Stimulated activated CD4-positive, alpha-beta T cell treated with anti-CD3 and anti-CD28 coated beads, Interleukin-12 subunit alpha, Interleukin-12 subunit beta, amount 100 ng/mL, for 24 hours (primary cell): ENCODE measurements around the gene WDTC1.
"Not testable (repeated sequence)": the region's sequence is repeated elsewhere in the genome, so short reads cannot be mapped to it uniquely, and the experiment has no call there.

Experiments used
- DNase-seq, 2 experiments: peaks; one replicate each; pipeline ENCODE4 v3.0.0-alpha.2; 2020; ENCODE audit warnings: low read depth in 2 of 2

The WDTC1 gene

DNA sequence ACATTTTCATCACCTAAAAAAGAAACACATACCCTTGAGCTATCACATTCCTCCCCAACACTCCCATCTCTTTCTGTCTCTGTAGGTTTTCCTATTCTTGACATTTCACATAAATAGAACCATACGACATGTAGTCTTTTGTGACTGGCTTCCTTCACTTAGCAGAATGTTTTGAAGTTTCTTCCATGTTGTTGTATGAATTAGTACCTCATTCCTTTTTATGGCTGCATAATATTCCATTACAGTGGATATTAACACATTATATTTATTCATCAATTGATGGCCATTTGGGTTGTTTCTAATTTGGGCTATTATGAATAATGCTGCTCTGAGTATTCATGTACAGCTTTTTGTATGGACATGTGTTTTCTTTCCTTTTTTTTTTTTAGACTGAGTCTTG, 11.8 kb downstream of the WDTC1 start:
- no peak for DNase-seq

DNA sequence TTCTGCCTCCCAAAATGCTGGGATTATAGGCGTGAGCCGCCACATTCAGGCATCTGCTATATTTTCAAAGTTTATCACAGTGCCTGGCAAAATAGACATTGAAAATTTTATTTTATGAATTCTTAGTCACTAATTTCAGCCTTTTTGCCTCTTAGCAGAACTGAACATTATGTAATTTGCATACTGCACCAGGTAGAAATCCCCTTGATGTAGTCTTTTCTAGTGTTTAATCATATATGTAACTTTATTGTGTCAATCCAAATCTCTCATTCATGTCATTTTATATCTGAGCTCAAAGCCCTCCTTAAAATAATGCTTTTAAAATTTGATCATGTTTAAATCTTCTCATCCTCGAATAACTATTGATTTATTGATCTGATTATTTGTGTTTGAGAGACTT, 19.2 kb downstream of the WDTC1 start:
- DNase-seq: no peak

DNA sequence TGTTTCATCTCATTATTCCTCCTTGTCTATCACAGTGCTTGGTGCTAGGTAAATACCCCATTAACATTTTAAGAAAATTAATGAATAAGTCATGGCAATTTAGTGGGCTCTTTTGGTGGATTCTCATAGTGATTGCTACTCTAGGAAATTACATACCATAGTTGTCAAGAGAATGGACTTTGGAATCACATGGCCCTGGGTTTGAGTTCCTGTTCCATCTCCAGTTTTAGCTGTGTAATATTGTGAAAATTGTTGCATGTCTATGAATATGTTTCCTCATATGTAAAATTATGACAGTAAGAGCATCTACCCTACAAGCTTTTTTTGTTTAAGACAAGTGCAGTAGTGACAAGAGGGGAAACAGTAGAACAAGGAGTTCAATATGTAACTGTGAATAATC, 20.7 kb downstream of the WDTC1 start:
- no peak for DNase-seq

- no peak for DNase-seq
Observed at GRCh38 chr1:27257155-27257554, 22.7 kb downstream of the WDTC1 start.

- no peak for DNase-seq
Observed at GRCh38 chr1:27258598-27258997, 24.2 kb downstream of the WDTC1 start.

- DNase-seq: no peak
Observed at GRCh38 chr1:27267153-27267552, 32.7 kb downstream of the WDTC1 start.

- DNase-seq: no peak
Observed at GRCh38 chr1:27269276-27269675, 34.8 kb downstream of the WDTC1 start.

DNA sequence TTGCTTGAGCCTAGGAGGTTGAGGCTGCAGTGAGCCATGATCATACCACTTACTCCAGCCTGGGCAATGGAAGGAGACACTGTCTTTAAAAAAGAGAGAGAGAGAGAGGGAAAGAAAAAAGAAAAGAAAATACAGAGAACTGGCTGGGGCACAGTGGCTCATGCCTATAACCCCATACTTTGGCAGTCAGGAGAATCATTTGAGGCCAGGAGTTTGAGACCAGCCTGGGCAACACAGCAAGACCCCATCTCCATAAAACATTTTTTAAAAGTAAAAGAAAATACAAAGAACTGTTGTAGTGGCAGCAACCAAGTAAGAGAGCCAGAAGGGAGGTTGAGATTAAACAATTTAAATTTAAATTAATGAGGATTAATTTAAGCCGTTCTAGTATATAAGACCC, 39.8 kb downstream of the WDTC1 start:
- no peak for DNase-seq

GRCh38 chr1:27275696-27276095, 41.3 kb downstream of the WDTC1 start:
- no peak for DNase-seq

DNA sequence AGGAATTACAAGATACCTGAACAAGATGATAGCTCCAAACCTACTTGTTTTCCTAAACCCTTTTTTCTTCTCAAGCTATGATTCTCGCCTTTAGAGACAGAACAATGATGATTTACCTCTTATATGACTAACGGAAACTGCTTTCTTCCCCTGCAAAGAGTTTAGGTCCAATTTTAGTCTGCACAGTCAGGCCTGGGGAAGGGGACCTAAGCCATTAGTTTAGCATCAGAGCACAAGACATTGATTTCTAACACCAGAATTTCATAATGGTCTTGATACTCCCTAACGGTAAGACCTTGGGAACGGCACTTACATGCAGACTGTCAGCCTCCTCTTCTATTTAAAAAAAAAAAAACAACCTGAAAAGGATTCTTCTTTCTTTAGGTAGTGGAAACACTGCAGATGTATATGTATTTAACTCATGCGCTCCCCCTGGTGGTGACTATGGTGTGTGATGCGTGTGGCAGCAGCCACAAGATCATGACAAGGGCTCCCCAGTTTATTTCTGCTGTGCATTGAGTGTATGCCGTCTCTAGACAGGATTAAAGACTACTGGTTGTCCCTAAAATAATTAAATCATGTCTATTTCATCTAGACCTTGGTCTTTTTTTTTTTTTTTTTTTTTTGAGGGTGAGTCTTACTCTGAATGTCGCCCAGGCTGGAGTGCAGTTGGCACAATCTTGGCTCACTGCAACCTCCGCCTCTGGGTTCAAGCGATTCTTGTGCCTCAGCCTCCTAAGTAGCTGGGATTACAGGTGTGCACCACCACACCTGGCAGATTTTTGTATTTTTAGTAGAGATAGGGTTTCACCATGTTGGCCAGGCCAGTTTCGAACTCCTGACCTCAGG, 50.2 kb downstream of the WDTC1 start:
- DNase-seq: peak; percentile 68 to 92

DNA sequence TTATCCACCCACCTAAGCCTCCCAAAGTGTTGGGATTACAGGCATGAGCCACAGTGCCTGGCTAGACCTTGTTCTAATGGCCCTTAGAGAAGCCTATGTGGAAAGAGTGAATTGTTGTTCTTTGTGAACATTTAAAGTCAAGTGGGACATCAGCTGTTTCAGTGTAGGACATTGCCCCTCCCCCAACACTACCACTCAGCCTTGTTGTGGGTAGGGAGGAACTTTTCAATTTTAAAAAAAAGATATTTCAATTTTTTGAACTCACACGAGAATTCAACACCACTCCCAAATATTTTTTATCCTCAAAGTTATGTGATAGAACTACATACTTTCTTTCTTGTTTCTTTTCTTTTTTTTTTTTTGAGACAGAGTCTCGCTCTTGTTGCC, 50.8 kb downstream of the WDTC1 start:
- DNase-seq: no peak

DNA sequence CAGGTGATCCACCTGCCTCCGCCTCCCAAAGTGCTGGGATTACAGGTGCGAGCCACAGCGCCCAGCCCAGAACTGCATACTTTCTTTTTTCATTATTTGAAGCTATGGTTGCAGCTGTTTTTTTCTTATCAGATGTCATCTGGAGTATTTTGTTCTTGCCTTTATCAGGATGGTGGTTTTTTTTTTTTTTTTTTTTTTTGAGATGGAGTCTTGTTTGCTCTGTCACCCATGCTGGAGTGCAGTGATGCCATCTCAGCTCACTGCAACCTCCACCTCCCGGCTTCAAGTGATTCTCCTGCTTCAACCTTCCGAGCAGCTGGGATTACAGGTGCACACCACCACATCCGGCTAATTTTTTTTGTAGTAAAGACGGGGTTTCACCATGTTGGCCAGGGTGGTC, 51.4 kb downstream of the WDTC1 start:
- not testable (repeated sequence) for DNase-seq

DNA sequence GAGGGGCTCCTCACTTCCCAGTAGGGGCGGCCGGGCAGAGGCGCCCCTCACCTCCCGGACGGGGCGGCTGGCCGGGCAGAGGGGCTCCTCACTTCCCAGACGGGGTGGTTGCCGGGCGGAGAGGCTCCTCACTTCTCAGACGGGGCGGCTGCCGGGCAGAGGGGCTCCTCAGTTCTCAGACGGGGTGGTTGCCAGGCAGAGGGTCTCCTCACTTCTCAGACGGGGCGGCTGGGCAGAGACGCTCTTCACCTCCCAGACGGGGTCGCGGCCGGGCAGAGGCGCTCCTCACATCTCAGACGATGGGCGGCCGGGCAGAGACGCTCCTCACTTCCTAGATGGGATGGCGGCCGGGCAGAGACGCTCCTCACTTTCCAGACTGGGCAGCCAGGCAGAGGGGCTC, 54.7 kb downstream of the WDTC1 start:
- DNase-seq: not testable (repeated sequence)

- DNase-seq: no peak
Observed at GRCh38 chr1:27290581-27290980, 56.1 kb downstream of the WDTC1 start.

- DNase-seq: no peak
Observed at GRCh38 chr1:27292106-27292505, 57.7 kb downstream of the WDTC1 start.

- DNase-seq: no peak
Observed at GRCh38 chr1:27293915-27294314, 59.5 kb downstream of the WDTC1 start.

DNA sequence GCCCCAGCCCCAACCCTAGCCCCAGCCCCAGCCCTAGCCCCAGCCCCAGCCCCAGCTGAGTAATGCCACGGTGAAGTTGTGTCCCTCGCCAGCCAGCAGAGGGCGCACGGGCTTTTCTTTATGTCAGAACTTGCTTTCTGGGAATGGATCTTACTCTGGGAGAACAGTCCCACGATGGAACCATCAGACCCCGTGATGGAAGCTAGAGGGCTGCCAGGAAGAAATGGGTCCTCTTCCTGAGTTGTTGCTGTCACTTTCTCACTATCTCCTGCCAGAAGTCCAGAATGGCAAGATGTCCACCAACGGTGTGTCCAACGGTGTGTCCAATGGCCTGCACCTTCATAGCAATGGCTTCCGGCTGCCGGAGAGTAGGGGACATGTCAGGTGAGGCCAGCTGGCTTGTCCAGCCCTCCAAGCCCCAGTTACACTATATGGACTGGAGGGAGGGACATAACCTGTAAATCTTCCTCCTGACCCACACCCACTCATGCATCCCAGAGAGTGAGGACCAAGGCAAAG, 62.4 kb downstream of the WDTC1 start:
- peak; percentile 51 to 66 for DNase-seq

DNA sequence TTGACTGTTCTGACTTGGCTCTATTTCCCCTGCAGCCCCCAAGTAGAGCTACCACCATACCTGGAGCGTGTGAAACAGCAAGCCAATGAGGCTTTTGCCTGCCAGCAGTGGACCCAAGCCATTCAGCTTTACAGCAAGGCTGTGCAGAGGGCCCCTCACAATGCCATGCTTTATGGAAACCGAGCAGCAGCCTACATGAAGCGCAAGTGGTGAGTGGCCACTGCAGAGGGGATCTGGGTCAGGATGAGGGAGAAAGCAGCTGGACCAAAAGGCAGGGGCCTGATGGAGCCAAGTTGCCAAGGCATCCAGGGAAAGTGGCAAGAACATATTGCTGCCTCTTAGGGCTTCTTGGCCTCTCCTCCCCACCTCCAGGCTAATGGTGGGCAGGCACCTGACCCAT, 63.5 kb downstream of the WDTC1 start:
- no peak for DNase-seq

- DNase-seq: no peak
Observed at GRCh38 chr1:27298632-27299384, 64.4 kb downstream of the WDTC1 start.

- DNase-seq: no peak
Observed at GRCh38 chr1:27299385-27300271, 65.2 kb downstream of the WDTC1 start.

DNA sequence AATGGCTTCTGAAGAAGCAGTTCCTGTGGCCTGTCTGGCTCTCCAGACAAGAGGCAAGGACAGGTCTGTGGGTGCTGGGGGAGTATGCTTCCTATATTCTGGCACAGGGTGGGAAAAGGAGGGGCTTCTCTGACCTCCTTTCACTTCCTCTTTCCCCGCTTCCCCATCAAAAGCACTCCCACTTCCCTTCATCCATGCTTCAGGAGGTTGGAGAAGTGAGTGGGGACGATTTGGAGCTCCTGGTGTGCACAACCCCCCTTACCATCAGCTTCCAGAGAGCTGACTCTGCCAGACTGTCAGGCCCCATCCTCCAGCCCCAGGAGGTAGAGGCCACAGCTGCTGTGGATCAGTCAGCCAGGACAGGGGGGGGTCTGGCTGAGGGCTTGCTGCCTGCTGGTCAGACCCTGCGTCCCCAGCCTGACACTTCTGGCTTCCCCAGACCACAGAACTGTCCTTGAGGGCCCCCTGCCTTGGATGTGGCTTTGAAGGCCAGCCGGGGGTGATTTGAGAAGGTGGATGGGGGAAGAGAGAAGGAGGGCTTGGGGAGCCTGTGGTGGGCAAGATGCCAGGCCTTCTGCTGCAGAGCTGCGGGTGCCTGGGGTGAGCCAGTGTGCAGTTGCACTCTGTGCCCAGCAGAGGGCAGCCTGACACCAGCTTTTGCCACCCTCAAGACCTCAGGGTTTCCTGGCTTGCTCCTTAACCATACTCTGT, 66.1 kb downstream of the WDTC1 start:
- peak; percentile 60 to 63 for DNase-seq
